Stimulated activated CD4-positive, alpha-beta T cell treated with anti-CD3 and anti-CD28 coated beads, Interleukin-15, amount 100 ng/mL, for 48 hours (primary cell): ENCODE results near the gene ROBO3.

ENCODE experiments used
- DNase-seq, 2 donors: peaks; one replicate each; pipeline ENCODE4 v3.0.0-alpha.2; 2020; ENCODE audit warnings: low read depth in 2 of 2

Gene ROBO3

DNA sequence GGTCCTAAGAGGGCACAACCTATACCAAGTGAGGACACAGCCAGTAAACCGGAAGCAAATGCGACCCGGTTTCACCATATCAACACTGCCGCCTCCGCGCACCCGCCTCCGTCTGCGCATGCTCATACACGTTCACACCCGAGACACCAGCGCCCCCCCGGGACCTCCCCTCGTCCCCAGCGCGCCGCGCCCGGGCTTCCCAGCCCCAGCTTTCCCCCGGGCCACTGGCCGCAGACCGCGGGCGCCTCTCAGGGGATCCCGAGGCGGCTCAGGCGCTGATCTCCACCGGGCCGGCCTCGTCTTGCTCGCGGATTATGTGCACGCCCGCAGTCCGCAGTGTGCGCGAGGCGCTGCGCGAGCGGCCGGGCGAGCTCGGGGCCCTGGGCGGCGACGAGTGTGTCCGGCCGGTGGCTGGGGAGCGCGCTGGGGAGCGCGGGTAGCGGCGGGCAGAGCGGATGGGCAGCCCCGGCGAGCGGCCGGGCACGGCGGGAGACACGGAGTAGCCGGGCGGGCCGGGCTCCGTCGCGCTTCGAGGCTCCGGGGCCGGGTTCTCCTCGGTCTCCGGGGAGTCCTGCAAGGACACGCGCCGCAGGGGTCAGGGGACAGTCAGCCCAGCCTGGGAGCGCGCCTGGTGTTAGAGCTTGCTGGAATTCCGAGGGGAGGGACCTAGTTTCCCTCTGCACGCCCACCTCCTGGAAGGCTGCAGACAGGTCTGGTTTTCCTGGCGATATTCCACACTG lies 55.8 kb downstream of the ROBO3 start:
- peak; percentile 61 for DNase-seq

DNA sequence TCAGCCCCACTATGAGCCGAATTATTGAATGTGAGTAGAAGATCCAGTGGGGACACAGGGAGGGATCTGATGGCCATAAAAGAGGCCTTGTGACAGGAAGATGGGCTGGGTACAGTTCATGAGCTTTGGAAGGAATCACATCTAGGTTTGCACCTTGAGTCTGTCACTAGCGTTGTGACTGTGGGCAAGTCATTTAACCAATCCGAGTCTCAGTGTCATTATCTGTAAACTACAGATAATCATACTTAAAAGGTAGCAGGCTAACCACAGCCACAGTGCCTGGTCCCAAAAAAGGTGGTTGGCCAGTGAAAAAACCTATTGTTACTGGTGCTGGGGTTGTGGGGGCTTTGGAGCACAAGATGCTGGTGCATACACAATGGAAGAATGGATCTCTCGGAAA lies 57.6 kb downstream of the ROBO3 start:
- no peak for DNase-seq

DNA sequence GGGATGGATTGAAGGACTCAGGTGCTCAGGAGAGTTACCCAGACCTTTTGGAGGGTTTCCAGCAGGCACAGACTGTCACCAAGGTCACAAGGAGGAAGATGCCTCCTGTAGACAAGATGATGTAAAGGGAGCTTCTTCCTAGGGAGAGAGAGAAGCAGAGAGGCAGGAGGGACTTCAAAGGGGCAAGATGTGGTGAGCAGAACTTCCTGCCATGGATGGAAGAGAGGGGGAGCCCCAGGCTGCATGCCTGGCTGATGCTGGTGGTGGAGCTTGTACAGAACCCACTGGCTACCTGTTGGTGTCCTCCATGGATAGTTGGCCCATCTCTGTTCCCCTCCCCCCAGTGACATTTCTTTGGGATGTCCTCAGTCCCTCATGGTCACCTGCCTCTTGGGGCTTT lies 58.1 kb downstream of the ROBO3 start:
- no peak for DNase-seq

DNA sequence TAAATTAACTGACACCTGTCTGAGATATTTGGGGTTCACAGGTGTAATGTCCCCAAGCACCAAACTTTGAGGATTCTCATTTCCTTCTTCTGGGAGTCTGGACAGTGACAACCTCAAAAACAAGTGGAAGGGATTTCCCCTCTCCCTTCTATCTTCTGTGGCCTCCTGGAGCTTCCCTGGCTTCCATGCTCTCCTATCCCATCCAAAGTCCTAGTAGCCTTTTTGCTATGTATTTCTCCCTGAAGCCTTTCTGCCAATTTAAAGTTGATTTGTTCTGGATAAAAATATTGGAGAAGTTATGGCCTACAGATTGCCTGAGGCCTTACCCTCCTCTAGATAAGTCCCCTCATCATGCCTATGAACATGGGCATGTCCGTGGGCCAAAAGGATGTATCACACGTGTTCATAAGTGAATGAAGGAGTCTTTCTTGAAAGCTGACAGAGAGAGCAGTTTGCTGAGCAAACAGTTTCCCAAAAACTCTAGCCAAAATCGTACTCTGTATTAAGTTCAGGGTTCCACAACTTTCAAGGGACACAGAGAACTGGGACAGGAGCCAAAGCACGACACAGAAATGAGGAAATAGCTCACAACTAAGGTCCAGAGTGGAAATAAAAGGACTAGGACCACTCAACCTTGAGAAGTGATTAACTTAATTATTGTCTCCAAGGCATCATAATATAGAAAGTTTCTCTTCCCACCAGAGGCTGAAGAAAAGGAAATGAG lies 63.9 kb downstream of the ROBO3 start:
- no peak for DNase-seq

DNA sequence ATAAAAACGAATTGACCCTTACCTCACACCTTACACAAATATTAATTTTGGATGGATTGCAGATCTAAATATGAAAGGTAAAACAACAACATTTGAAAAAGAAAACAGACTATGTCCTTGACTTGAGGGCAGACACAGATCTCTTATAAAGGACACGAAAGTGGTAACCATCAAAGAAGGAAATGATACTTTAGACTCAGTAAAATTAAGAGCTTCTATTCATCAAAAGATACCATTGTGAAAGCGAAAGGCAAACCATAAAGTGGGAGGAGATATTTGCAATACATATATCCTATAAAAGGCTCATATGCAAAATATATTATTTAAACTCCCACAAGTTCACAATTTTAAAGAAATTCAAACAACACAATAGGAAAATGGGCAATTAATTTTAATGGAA lies 65.6 kb downstream of the ROBO3 start:
- no peak for DNase-seq
